GM18861 (cell line): Measurements from ENCODE around the gene STAT1.
"Not testable (repeated sequence)": the region's sequence is repeated elsewhere in the genome, so short reads cannot be mapped to it uniquely, and the experiment has no call there.

Source experiments
- ATAC-seq: cut with Tn5 transposase; IDR thresholded peaks from one replicate; pipeline ENCODE4 v1.9.1; 2021; ENCODE audit not compliant: unreplicated experiment

The STAT1 gene

DNA sequence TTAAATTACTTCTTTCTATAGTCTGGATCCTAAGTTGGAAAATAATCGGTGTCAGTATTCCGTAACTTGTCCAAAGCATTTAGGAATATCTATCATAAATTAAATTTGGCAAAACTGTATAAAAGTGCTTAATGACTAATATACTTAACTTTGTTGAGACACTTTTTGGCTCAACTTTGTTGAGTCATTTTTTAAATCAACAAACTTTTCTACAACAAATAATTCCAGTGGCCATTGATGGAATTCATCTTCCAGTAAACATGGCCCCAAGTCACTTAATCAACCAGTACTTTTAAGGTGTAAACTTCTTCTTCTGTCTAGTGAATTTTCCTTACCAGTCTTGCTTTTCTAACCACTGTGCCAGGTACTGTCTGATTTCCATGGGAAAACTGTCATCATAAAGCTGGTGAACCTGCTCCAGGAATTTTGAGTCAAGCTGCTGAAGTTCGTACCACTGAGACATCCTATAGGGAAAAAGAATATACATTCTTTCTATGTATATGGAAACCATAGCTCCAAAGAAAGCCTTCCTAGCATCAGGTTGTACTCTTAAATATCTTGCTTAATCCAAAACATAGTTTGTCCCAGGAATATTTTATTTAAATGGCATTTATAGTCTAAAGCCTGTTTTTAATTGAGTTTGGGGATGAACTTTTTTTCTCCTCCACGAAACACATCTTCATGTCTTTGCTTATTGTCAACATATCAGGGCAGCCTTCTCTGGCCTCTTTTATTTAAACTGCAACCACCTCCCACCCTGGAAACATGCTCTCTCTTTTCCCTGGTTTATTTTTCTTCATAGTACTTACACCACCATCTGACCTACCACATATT is 4.2 kb downstream of the STAT1 start:
- ATAC-seq, result no peak

DNA sequence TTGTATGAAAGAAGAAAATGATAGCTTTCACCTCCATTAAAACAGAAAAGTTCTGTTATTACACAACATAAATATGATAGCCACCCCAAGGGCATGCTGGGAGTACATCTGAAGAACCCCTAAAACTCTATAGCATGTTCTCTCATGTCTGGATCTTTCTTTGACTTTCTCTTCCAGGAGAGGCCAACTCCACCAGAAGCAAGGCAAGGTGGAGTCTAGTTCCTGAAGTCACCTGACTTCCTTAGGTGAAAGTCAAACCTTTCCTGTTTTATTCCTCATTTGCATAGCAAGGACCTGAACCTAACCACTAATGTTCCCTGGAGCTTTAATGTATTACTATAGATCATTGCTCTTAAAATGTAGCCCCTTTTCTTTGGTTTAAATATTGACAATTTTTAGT is 5.7 kb downstream of the STAT1 start:
- ATAC-seq, result no peak

DNA sequence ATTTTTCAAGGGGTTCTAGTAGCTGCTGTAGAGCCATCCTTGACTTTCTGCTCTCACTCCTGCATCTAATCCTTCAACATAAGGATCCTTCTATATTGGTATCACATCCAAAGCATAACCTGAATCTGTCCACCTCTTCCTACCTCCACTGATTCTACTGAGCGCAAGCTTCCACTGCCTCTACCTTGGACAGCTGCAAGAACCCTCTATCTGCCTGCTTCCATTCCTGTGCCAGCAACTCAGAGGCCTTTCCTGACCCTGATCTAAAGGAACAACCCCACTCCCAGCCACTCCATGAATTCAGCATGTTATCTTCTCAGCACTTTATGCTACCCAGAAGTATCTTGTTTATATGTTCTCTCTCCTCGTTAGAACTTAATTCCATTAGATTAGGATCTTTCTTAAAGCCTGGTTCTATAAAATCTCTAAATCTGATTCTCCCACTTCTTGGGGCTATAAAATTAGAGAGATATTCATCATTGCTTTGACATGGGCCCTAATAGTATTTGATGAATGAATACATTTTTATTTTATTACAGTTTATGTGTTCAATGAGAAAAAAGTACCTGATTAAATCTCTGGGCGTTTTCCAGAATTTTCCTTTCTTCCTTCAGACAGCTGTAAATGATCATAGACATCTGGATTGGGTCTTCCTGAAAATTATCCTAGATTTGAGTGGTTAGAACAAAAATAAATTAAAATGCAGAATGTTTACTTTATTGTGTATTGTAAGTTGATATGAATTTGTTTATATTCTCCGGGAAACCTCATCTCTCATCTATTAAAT is 6.8 kb downstream of the STAT1 start:
- ATAC-seq, result no peak

DNA sequence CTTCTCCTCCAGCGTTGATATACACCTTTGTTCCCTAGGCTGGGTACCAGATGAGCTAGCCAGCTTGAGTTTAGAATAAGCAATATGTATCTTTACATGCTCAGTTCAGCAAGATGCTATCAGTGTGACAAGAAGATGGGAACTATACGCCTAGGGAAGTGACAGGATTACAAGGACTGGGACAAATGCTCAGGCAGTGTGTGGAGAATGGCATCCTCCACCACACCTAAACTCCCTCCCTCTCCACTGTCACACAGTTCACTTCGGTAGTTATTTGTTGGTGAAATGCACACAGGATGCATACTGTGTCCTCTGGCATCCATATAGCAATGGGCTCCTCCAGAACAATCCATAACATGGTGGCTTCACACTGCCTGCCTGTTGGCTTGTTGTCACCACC is 7.7 kb downstream of the STAT1 start:
- no peak for ATAC-seq

DNA sequence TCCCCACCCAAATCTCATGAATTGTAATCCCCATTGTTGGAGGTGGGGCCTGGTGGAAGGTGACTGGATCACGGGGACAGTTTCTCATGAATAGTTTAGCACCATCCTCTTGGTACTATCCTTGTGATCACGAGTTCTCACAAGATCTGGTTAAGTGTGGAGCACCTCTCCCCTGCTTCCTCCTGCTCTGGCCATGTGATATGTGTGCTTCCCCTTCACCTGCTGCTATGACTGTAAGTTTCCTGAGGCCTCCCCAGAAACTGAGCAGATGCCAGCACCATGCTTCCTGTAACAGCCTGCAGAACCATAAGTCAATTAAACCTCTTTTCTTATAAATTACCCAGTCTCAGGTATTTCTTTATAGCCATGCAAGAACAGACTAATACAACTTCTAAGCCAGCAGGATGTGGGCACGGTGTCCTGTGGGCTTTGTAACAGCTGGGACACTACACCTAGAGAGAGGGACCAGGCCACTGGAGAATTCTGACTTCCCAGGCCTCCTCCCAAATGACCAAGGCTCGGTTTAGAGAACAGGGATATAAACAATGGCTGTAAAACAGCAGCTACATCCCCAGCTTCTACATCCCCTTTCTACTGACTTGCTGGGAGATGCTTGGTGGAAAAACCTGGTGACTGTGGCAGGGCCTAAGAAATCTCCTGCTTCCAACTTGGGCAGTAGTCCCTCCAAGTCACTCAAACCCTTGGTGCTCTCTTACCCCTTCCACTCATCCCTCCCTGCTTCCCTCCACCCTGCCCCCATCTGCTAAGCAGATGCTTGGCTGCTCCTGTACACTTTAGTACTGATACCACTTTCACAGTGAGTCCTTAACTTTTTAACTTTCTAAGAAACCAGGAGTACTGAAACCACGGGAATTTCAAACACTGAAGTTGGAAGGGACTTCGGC is 10.3 kb downstream of the STAT1 start:
- ATAC-seq, result no peak

DNA sequence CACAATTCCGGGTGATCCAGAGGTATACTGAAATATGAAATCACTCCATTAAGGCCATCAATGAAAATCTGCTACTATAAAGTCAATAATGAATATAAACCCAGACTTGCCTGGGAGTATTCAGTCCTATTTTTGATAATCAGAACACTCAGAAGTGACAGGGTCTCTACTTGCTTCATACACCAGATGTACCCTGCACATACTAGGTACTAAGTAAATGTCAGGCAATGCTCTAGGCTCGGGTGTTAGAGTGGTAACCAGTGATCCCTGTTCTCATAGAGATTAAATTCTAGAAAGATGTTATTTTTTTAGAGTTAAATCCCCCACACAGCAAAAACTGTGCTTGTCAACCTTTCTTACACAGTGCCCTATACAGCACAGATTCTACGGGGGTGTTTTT is 12.3 kb downstream of the STAT1 start:
- ATAC-seq, result no peak

DNA sequence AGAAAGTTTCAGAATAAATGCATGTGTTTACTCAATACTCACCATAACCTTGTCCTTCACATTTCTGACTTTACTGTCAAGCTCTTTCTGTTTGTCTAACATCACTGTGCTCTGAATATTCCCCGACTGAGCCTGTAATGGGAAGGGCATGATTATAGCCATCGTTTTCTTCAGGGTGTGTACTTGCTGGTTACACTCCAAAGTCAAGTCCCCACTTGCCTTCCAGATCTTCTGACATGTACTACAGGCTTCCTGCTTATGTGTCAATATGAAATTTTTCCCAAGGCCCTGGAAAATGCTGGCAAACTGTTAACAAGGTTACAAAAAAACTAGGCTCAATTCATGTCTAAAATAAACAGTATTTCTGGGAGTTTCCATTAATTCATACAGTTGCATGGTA is 12.9 kb downstream of the STAT1 start:
- ATAC-seq, result no peak

DNA sequence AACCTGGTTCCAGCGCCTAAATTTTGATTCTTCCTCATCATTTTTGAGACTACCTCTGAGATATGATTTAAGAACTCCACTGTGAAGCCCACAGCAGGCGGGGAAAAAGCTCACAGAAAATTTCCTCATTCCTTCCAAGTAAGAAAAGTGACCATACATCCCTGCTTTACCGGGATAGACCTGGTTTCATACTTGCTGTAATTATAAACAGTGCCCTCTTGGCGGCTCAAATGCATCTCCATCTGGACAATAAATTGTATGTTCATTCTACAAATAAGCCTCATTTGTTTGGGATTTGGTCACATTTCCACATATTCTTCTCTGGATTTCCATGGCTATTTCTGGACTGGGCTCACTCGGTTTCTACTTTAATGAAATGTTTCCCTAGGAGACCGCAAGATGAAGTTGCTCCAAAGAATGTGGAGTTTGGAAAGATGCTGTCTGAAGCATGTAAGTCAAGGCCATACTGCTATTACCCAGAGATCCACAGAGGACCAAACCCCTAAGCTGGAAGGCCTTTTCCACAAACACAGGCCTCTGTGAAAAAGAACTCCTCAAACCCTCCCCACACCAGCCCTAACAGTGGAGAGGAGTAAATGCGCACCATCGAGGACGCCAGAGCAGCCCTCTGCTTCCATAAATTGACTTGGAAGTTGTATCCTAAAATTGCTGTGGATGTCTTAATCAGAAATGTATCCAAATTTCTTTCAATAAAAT is 13.9 kb downstream of the STAT1 start:
- ATAC-seq, result no peak

DNA sequence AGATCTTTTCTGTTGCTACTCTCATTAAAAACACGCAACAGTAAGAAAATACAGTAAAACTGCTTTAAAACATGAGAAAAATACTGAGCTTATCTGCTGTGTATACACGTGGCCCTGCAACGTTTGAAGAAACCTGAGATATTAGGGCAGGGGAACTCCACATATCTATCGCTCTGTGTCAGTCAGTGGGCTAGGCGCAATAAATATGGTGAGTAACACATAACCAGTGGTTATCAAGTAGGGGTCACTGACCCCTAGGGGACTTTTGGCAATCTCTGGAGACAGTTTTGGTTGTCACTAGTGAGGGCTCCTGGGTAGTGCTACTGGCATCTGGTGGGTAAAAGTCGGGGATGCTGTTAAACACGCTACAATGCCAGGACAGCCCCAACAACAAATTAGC is 14.9 kb downstream of the STAT1 start:
- ATAC-seq, result no peak

DNA sequence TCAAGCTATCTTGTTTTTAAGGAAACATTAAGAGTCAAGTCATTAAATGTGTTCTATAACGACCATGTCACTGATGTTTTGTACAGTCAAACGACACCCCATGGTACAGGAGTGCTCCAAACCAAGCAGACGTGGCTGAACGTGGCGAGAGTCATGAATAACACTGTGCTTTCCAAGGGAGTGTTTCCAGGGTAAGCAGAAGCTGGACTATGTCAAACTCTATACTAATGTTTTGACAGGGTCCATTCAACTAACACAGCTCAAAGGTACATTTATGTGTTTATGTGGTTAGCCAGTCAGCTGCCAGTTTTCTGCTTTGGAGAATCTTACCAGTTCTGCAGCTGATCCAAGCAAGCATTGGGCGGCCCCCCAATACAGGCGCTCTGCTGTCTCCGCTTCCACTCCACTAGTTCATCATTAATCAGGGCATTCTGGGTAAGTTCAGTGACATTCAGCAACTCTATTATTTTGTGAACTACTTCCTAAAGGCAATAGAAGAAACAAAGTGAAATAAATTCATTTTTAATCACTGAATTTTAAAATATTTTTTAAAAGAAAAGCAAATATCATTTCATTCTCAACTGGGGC is 16.4 kb downstream of the STAT1 start:
- no peak for ATAC-seq

DNA sequence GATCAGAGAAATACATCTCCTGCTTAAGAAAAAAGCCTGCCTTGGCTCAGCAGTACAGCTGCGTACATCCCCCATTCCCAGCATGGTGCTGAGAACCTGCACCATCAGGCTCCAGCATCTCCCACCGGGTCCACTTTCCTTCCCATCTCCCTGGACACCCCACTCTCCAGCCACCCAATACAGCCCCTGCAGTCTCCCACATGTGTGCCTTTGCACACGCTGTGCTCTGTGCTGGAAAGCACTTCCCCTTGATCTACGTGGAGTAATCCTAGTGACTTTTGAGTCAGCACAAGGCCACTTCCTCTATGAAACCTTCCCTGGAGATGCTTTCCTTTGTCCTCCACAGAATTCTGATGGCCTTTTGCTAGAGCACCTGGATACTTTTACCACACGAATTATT is 17.0 kb downstream of the STAT1 start:
- no peak for ATAC-seq

DNA sequence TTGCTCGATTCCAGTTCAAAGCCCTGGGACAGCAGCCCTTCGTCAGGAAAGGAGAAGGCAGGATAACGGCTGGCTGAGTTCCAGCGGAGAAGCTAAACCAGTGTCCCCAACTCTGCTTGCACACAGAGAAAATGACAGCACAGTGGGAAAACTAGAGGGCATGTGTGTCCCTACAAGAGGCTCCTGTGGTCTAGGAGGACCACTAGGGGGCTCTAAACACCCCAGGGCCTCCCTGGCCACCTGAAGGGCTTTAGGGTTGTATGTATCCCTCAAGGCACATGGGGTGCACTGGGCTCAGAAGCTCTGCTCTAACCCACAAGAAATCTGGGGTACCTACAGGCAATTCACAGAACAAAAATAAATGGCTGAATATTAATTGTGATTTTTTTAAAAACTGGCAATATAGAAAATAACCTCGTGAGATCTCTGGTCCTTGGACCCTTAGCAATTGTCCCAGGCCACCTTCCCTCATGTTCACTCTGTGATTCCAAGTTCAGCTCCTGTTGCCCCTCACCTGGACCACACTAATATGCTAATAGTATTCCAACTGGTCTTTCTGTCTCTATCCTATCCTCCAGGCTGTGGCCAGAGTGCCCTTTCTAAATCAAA is 17.5 kb downstream of the STAT1 start:
- ATAC-seq, result peak; percentile 43

DNA sequence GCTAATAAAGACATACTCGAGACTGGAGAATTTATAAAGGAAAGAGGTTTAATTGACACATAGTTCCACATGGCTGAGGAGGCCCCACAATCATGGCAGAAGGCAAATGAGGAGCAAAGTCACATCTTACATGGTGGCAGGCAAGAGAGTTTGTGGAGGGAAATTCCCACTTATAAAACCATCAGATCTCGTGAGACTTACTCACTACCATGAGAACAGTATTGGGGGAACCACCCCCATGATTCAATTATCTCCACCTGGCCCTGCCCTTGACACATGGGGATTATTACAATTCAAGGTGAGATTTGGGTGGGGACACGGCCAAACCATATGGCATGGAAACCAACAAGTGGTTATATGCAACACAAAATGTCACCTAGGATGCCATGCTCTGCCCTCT is 18.7 kb downstream of the STAT1 start:
- ATAC-seq, result not testable (repeated sequence)

DNA sequence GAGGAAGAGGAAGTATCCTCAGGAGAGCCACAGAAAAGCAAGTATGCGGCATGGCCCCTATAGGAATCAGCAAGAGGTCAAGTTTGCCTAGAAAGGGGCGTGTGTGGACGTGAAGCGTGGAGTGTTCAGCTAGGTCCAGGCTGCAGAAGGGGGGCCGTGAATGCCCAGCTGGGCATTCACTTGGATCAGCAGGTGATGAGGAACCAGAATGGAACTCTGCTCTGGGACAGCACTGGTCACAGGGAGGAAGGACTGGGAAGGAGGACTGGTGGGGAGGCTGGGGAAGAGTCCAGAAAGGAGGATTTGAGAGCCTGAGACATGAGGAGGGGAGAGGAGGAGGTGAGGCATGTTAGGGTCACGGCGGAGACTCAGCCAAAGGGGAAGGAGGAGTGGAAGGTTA is 19.8 kb downstream of the STAT1 start:
- no peak for ATAC-seq

DNA sequence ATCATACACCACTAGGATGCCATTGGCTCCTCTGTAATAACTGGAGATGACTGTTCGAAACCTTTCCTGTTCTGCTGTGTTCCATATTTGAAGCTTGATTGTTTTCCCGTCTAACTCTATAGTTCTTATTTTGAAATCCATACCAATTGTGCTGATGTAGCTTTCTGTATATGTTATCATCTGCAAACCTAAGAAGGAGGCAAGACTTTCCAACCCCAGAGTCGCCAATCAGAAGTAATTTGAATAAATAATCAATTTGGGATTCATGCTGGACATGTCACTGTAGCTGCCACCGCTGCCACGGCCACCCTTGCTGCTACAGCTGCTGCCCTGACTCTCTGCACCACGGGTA is 20.7 kb downstream of the STAT1 start:
- no peak for ATAC-seq

DNA sequence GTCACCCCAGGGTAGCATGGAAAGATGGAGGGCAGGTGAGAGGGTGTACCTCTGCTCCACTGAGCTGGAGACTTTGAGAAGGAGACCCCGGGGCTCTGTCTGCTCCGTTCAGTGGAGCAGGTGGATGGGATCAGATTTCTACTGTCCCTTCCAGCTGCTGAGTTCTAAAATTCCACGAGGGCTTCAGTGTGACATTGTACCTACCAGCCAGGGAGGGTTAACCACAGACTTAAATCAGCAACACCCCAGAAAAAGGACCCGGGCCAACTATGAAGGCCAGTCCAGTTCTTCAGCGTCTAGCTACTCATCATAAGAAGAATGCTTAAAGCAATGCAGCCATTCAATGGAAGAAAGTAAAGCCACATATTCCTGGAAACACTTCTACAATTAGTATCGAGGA is 23.8 kb downstream of the STAT1 start:
- ATAC-seq, result no peak

DNA sequence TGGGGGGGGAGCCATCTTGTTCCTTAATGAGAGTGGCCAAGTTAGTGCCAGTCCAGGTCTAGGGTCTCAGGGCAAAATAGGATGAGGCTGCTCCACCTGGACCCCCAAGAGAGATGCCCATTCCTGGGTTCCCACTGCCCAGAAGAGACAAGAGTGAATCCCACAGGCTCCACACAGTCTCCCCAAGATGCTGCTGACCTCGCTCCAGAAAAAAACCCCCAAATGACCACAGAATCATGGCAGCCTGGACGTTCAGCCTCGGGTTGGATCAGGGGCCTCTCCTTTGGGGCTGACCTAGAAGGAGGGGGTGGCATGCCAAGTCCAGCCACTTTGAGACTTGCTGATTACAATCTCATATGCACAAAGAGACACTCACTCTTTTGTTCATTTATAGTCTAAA is 25.1 kb downstream of the STAT1 start:
- no peak for ATAC-seq

DNA sequence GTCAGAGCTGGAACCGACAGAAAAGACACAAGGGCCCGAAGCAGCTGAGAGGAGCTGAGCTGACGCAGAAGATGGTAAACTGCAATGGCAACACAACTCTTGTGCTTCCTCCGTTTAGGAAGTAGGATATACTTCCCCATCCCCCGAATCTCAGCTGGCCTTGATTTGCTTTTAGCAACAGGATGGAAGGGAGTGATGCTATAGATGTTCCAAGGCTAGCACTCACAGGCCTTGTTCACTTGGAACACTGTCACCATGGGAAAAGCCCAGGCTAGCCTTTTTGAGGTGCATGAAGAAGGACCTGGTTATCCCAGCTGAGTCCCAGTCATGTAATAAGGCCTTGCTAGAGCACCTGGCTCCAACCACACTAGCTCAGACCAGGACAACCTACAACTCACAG is 26.0 kb downstream of the STAT1 start:
- no peak for ATAC-seq

DNA sequence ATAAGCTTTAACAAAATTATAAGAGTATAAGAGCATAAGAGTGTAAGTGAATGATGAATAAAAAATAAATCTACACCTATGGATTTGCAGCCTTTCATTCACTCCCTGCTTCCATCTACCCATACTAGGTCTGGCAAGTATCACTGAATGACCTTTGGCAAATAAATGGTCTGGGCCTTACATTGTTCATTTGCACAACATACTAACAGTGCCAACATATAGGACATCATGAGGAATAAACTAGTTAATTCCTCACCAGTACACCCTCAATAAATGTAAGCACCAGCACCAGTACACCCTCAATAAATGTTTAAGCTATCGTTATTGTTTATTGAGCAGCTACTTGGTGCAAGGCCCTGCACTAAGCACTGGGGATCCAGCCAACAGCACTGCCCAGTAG is 26.9 kb downstream of the STAT1 start:
- ATAC-seq, result no peak
